CD8-positive, alpha-beta memory T cell (primary cell): ENCODE results near the gene WWTR1. TPM values are rescaled to one million over a fixed set of nuclear protein-coding genes. Genes with fewer than 3 reads are reported as not detected.
A peak's percentile ranks its signal among the peaks of the same experiment; 100 is the strongest.

Source experiments
- CTCF ChIA-PET: fragments of 350-600 bp; sonication (Branson Sonifier 250); formaldehyde crosslinking; loops from one replicate; lab custom pipeline; 2021; ENCODE audit warnings: antibody characterized with exemption; lab: Charles Lee
- POLR2A ChIA-PET: fragments of 350-600 bp; sonication (Branson Sonifier 250); formaldehyde crosslinking; loops from one replicate; lab custom pipeline; 2021; ENCODE audit warnings: antibody characterized with exemption; lab: Charles Lee
- DNase-seq, 5 donors: peaks; one replicate each; pipeline versions ENCODE4 v3.0.0 to v3.0.0-alpha.2; 2020 to 2022; ENCODE audit warnings: mixed read lengths in 1 of 5
- H3K27ac ChIP-seq: one replicate; pipeline ENCODE4 v1.7.0; 2013; ENCODE audit warnings: low read depth, mild to moderate bottlenecking, low read length, moderate library complexity
- H3K27me3 ChIP-seq: 2 replicates; pipeline ENCODE4 v1.7.0; 2013; ENCODE audit warnings: low read length, mild to moderate bottlenecking; ENCODE audit not compliant: insufficient read depth, poor library complexity, severe bottlenecking
- H3K36me3 ChIP-seq: 2 replicates; pipeline ENCODE4 v1.7.0; 2013; ENCODE audit warnings: mild to moderate bottlenecking, low read length, moderate library complexity; ENCODE audit not compliant: insufficient read depth
- H3K4me1 ChIP-seq: 2 replicates; pipeline ENCODE4 v1.7.0; 2013; ENCODE audit warnings: mild to moderate bottlenecking, low read length, moderate library complexity; ENCODE audit not compliant: insufficient read depth
- H3K4me3 ChIP-seq: 2 replicates; pipeline ENCODE4 v1.7.0; 2013; ENCODE audit warnings: mild to moderate bottlenecking, low read length
- H3K9me3 ChIP-seq: 2 replicates; pipeline ENCODE4 v1.7.0; 2013; ENCODE audit warnings: mild to moderate bottlenecking, low read length
- H3K27ac Mint-ChIP-seq, 8 donors: one replicate each; pipeline ENCODE4 v1.8.0; 2020 to 2021; ENCODE audit warnings: mixed read lengths in 8 of 8, mild to moderate bottlenecking in 6 of 8, inconsistent platforms in 3 of 8, moderate library complexity in 3 of 8
- H3K27me3 Mint-ChIP-seq, 2 donors: one replicate each; pipeline ENCODE4 v1.8.0; 2020 to 2021; ENCODE audit warnings: mixed read lengths in 2 of 2, mild to moderate bottlenecking in 1 of 2, moderate library complexity in 1 of 2
- H3K36me3 Mint-ChIP-seq, 3 donors: one replicate each; pipeline ENCODE4 v1.8.0; 2020 to 2021; ENCODE audit warnings: mixed read lengths in 3 of 3, inconsistent platforms in 1 of 3, mild to moderate bottlenecking in 1 of 3
- H3K4me1 Mint-ChIP-seq, 3 donors: one replicate each; pipeline ENCODE4 v1.8.0; 2020 to 2021; ENCODE audit warnings: mixed read lengths in 3 of 3, inconsistent platforms in 1 of 3, mild to moderate bottlenecking in 1 of 3
- H3K4me3 Mint-ChIP-seq, 7 donors: one replicate each; pipeline ENCODE4 v1.8.0; 2020 to 2021; ENCODE audit warnings: mixed read lengths in 7 of 7, mild to moderate bottlenecking in 6 of 7, moderate library complexity in 4 of 7, inconsistent platforms in 2 of 7
- H3K9me3 Mint-ChIP-seq, 5 donors: one replicate each; pipeline ENCODE4 v1.8.0; 2020 to 2022; ENCODE audit warnings: mixed read lengths in 5 of 5, mild to moderate bottlenecking in 3 of 5, moderate library complexity in 2 of 5, inconsistent platforms in 1 of 5
- polyA plus RNA-seq: library from polyadenylated mRNA; unstranded; fragments of 300-500 nt; fragmentation: Illumina TruSeq; gene quantifications from one replicate; pipeline ENCODE4 v1.2.3, GENCODE V29; 2021
- total RNA-seq, 2 experiments: library from RNA; stranded (reverse); gene quantifications; one replicate each; pipeline ENCODE4 v1.2.3, GENCODE V29; 2021

Gene WWTR1
- total and polyA plus RNA-seq, 3 experiments from 2014 or later: 0.60 to 1.9 (median 0.98) TPM

DNA sequence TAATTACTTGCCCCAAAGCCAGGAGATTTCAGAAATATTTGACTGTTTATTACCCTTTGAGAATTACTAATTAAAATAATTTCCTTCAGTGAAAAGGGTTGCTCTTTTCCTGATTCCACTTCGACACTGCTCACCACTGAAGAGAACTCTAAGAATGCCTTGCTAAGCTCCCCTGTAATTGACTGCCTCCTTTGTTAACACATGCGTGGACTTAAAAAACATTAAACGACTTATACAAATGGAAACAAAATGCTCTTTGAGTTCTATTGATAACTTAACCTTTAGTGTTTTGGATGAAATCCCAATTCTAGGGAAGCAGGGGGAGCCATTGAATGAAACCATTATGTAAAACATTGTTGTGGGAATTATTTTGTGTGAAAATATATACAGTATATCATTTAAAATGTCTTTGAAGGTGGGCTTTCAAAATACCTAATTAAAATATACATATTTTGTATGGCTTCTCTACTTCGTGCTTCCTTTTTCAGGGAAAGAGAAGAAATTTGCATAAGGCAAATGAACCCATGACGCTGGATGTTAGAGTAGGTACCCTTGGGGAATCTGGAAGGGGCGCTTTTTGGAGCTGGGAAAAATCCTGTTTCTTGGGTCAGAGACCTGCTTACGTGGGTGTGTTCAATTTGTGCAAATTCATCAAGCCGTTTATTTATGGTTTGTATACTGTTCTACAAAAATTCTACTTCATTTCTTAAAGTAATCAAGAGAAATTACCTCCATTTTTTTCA is 64.2 kb downstream of the WWTR1 start:
- no peak overlapping the region for H3K4me3 ChIP-seq
- Mint-ChIP-seq H3K4me3 (no peak overlapping the region), H3K4me1 (peaks cover 0 to 3% (median 0%) of the 10 kb centered on the region in 3 donors), H3K9me3 (no peaks in the 10 kb centered on the region), H3K27ac (no peak overlapping the region), H3K27me3 (no peaks in the 10 kb centered on the region), H3K36me3 (no peaks in the 10 kb centered on the region)
- DNase-seq: no peak
- no peak overlapping the region for H3K27ac ChIP-seq
- POLR2A ChIA-PET: no interaction called here
- no peaks in the 10 kb centered on the region for H3K4me1 ChIP-seq
- no peaks in the 10 kb centered on the region for H3K27me3 ChIP-seq
- H3K36me3 ChIP-seq: no peaks in the 10 kb centered on the region
- CTCF ChIA-PET: interaction anchor here (2.4 kb wide), 1 partner anchor 12 kb away, joined by 6 read pairs; no protein-coding TSS in a partner anchor
- H3K9me3 ChIP-seq: no peaks in the 10 kb centered on the region

DNA sequence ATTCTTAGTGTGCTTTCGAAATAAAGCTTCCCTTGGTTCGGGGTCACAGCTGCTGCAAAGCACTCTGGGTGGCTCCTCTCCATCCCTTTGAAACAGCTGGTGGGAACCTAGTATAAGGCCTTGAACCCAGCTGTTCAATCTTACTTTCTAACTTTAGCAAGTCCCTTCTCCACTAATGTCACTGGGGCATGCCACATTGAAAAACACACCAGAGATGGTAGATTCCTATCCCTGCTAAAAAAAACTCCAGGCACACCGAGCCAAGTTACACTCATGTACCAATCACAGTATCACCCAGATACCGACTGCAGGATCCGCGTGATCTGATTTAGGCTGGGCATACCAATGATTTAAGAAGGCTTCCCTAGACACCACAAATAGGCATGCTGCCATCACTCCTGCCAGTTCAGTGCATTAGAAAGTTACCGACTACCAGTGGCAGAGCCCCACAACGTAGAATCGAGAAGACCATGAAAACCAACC is 65.0 kb downstream of the WWTR1 start:
- CTCF ChIA-PET: interaction anchor here (0.8 to 2.4 kb wide), 2 partner anchors 12 to 22 kb away, joined by 3 to 6 read pairs; no protein-coding TSS in a partner anchor
- no peaks in the 10 kb centered on the region for H3K9me3 ChIP-seq
- DNase-seq: no peak

DNA sequence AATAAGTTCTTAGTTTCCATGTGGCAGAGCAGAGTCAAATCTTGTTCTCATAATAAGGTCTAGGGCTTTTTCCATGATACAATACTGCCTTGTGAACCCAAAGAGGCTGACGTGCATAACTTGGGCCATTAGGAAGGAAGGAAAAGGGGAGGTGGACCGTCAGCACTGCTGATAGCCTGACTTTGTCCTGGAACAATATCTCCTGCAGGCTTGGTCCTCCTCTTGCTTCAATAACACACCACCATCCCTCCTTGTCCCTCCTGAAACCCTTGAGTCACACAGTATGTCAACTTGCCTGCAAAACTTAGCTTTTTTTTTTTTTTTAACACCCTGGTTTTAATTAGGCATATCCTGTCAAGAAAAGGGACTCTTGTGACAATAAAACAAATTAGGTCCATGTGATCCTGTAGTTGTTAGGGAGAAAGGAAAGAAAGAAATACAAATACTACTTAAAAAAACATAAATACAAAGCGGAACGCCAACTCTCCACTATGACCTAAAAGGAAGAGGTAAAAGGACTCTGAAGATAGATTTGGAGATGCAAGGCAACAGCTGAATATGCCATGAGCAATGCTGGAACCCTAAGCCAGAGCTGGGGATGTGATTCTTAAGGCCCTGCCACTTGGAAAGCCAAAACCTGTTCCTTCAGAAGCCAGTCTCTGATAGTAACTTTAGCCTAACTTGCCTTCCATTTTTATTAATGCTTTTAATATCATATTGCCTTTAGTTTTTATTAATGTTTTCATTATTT is 67.0 kb downstream of the WWTR1 start:
- Histone ChIP-seq H3K27ac (no peak overlapping the region), H3K36me3 (no peaks in the 10 kb centered on the region), H3K4me1 (no peaks in the 10 kb centered on the region), H3K4me3 (no peak overlapping the region), H3K27me3 (no peaks in the 10 kb centered on the region), H3K9me3 (no peaks in the 10 kb centered on the region)
- CTCF ChIA-PET: interaction anchor here (2.4 kb wide), 1 partner anchor 10 kb away, joined by 6 read pairs; no protein-coding TSS in a partner anchor
- no peak for DNase-seq
- peaks cover 0 to 11% of the 10 kb centered on the region in 2 donors for H3K27me3 Mint-ChIP-seq
- H3K4me1 Mint-ChIP-seq: no peaks in the 10 kb centered on the region
- H3K36me3 Mint-ChIP-seq: no peaks in the 10 kb centered on the region
- POLR2A ChIA-PET: no interaction called here
- H3K9me3 Mint-ChIP-seq: no peaks in the 10 kb centered on the region
- H3K4me3 Mint-ChIP-seq: no peak overlapping the region
- no peak overlapping the region for H3K27ac Mint-ChIP-seq

More for the DNA sequence above, 65.0 kb downstream of the WWTR1 start:
- Histone ChIP-seq H3K27ac (no peak overlapping the region), H3K4me1 (no peaks in the 10 kb centered on the region), H3K27me3 (no peaks in the 10 kb centered on the region), H3K4me3 (no peak overlapping the region), H3K36me3 (no peaks in the 10 kb centered on the region)
- H3K36me3 Mint-ChIP-seq: no peaks in the 10 kb centered on the region
- H3K27ac Mint-ChIP-seq: no peak overlapping the region
- H3K4me1 Mint-ChIP-seq: peaks cover 0 to 3% (median 0%) of the 10 kb centered on the region in 3 donors
- no peak overlapping the region for H3K4me3 Mint-ChIP-seq
- POLR2A ChIA-PET: no interaction called here
- no peaks in the 10 kb centered on the region for H3K9me3 Mint-ChIP-seq
- no peaks in the 10 kb centered on the region for H3K27me3 Mint-ChIP-seq

DNA sequence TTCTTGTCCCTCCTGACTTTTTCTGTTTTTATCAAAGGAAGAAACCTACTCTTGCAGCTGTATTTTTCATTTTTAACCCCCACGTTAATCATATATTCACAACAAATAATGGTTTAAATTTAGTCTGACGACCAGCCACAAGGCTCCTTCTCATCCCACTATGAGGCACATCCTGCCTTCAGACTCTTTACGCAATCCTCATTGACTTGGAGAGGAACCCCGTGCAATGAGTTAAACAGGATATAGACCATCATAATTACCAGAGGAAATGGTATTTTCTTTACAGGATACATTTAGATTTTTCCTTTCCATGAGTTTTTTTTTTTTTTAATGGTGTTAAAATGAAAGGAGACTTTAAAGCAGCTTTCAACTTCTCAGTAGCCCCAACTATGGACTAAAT is 68.5 kb downstream of the WWTR1 start:
- Mint-ChIP-seq H3K9me3 (no peaks in the 10 kb centered on the region), H3K27ac (no peak overlapping the region), H3K4me3 (no peak overlapping the region), H3K4me1 (peaks cover 3 to 12% (median 12%) of the 10 kb centered on the region in 3 donors), H3K36me3 (no peaks in the 10 kb centered on the region), H3K27me3 (peaks cover 5 to 11% of the 10 kb centered on the region in 2 donors)
- Histone ChIP-seq H3K4me1 (no peaks in the 10 kb centered on the region), H3K27ac (no peak overlapping the region), H3K36me3 (no peaks in the 10 kb centered on the region), H3K9me3 (no peaks in the 10 kb centered on the region), H3K27me3 (no peaks in the 10 kb centered on the region), H3K4me3 (no peak overlapping the region)
- ChIA-PET POLR2A (no interaction called here), CTCF (no interaction called here)
- DNase-seq: no peak

DNA sequence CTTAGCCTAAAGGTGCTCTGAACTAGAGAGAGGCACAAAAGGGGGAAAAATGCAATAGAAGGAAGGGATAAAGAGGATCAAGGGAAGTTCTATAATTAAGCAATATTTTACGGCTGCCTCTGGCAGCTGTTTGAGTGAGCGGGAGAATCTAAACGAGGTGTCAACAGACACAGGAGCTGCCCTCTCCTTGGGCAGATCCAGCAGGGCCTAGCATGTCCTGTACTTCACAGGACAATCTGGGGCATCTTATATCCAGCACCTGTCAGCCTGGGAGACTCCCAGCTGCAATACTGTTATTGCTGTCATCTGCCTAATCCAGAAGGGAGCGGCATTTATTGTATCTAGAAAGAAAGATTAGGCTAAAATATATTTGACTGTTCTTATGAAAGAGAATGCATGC is 68.9 kb downstream of the WWTR1 start:
- Mint-ChIP-seq H3K27ac (no peak overlapping the region), H3K36me3 (no peaks in the 10 kb centered on the region), H3K4me1 (peaks cover 3 to 14% (median 12%) of the 10 kb centered on the region in 3 donors), H3K4me3 (no peak overlapping the region), H3K27me3 (peaks cover 5 to 11% of the 10 kb centered on the region in 2 donors), H3K9me3 (no peaks in the 10 kb centered on the region)
- no peaks in the 10 kb centered on the region for H3K4me1 ChIP-seq
- no peak overlapping the region for H3K27ac ChIP-seq
- ChIA-PET CTCF (no interaction called here), POLR2A (no interaction called here)
- no peak overlapping the region for H3K4me3 ChIP-seq
- DNase-seq: no peak
- H3K9me3 ChIP-seq: no peaks in the 10 kb centered on the region
- H3K36me3 ChIP-seq: no peaks in the 10 kb centered on the region
- H3K27me3 ChIP-seq: no peaks in the 10 kb centered on the region

DNA sequence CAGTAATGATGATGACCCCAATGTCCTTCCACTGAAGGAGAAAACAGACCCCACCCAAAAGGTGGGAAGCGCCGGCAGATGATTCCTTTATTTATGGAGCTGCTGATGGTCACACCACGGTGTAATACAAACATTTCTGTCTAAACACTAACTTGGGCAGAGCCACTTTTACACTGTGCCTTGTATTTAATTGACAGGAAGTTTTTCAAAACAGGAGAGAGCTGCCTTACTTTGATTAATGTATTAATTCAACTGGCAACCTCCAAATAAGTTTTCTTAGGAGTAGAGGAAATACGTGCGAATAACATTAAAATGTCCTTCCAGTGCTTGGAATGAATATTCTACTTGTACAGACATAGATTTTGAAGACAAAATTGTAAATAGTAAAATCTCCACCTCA is 70.4 kb downstream of the WWTR1 start:
- Histone ChIP-seq H3K27me3 (no peaks in the 10 kb centered on the region), H3K4me3 (no peak overlapping the region), H3K27ac (no peak overlapping the region), H3K36me3 (no peaks in the 10 kb centered on the region), H3K4me1 (no peaks in the 10 kb centered on the region), H3K9me3 (no peaks in the 10 kb centered on the region)
- no peaks in the 10 kb centered on the region for H3K9me3 Mint-ChIP-seq
- H3K27ac Mint-ChIP-seq: no peak overlapping the region
- peaks cover 5 to 11% of the 10 kb centered on the region in 2 donors for H3K27me3 Mint-ChIP-seq
- no peaks in the 10 kb centered on the region for H3K36me3 Mint-ChIP-seq
- peaks cover 3 to 14% (median 12%) of the 10 kb centered on the region in 3 donors for H3K4me1 Mint-ChIP-seq
- no peak overlapping the region for H3K4me3 Mint-ChIP-seq
- CTCF ChIA-PET: no interaction called here
- POLR2A ChIA-PET: no interaction called here
- DNase-seq: no peak

DNA sequence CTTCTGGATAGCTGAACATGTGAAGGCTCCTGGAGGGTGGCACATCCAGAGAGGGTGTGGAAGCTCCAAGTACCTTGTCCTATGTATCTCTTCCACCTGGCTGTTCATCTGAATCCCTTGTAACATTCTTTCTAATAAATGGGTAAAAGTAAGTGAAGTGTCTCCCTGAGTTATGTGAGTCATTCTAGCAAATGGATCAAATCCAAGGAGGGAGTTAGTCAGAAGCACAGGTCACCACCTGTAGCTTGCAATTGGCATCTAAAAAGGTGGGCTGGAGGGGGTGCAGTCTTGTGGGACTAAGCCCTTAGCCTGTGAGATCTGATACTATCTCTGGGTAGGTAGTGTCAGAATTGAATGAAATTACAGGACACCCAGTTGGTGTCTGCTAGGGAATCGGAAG is 71.0 kb downstream of the WWTR1 start:
- H3K27me3 Mint-ChIP-seq: peaks cover 5 to 11% of the 10 kb centered on the region in 2 donors
- H3K4me1 Mint-ChIP-seq: peaks cover 3 to 14% (median 12%) of the 10 kb centered on the region in 3 donors
- no peaks in the 10 kb centered on the region for H3K36me3 Mint-ChIP-seq
- Histone ChIP-seq H3K4me1 (no peaks in the 10 kb centered on the region), H3K9me3 (no peaks in the 10 kb centered on the region), H3K27ac (no peak overlapping the region), H3K36me3 (no peaks in the 10 kb centered on the region), H3K4me3 (no peak overlapping the region), H3K27me3 (no peaks in the 10 kb centered on the region)
- H3K9me3 Mint-ChIP-seq: no peaks in the 10 kb centered on the region
- POLR2A ChIA-PET: no interaction called here
- no peak for DNase-seq
- no peak overlapping the region for H3K4me3 Mint-ChIP-seq
- H3K27ac Mint-ChIP-seq: no peak overlapping the region
- CTCF ChIA-PET: interaction anchor here (1.2 kb wide), 1 partner anchor 9 kb away, joined by 4 read pairs; no protein-coding TSS in a partner anchor

DNA sequence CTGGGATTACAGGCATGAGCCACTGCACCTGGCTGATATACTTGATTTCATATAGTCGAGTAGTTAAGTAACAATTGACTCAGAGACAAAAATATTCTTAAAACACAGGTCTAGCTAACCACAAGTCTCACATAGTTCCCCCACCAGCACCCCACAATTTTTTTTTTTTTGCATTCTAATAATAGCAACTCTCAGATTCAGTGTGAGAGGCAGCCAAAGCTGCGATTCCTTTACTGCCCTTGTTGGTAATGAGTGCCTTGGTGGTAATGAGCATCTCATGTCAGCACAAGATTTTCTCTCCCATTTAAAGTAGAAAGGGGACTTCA is 72.5 kb downstream of the WWTR1 start:
- no peak overlapping the region for H3K27ac ChIP-seq
- no peaks in the 10 kb centered on the region for H3K36me3 ChIP-seq
- Mint-ChIP-seq H3K27ac (peak overlapping the region in 1 of 8 donors; percentile 44), H3K4me1 (peaks cover 10 to 29% (median 27%) of the 10 kb centered on the region in 3 donors), H3K27me3 (peaks cover 5 to 14% of the 10 kb centered on the region in 2 donors), H3K4me3 (no peak overlapping the region), H3K9me3 (no peaks in the 10 kb centered on the region), H3K36me3 (no peaks in the 10 kb centered on the region)
- H3K4me3 ChIP-seq: no peak overlapping the region
- no peaks in the 10 kb centered on the region for H3K9me3 ChIP-seq
- CTCF ChIA-PET: no interaction called here
- H3K27me3 ChIP-seq: no peaks in the 10 kb centered on the region
- H3K4me1 ChIP-seq: no peaks in the 10 kb centered on the region
- no peak for DNase-seq
- POLR2A ChIA-PET: no interaction called here
